SU-DHL-6 (cell line): ENCODE data around the gene MAMSTR.
A peak's percentile ranks its signal among the peaks of the same experiment; 100 is the strongest.
"Not testable (repeated sequence)": the region's sequence is repeated elsewhere in the genome, so short reads cannot be mapped to it uniquely, and the experiment has no call there.

Source experiments
- H2AFZ ChIP-seq: fragments of 200-600 bp; sonication (generic); 2 replicates; pipeline ENCODE4 v1.6.1; 2014; ENCODE audit warnings: low read depth, mild to moderate bottlenecking, moderate library complexity, mixed read lengths, antibody characterized with exemption, low read length; ENCODE audit not compliant: severe bottlenecking
- H3F3A ChIP-seq: fragments of 200-600 bp; shearing (Covaris generic); 2 replicates; pipeline ENCODE4 v1.6.0; 2016; ENCODE audit warnings: antibody characterized with exemption, mild to moderate bottlenecking; ENCODE audit not compliant: insufficient read depth
- H3K27ac ChIP-seq: fragments of 200-600 bp; sonication (generic); 2 replicates; pipeline ENCODE4 v1.5.1; 2016; ENCODE audit warnings: low read depth, mild to moderate bottlenecking, low read length, moderate library complexity, mixed read lengths
- H3K27me3 ChIP-seq: fragments of 200-600 bp; sonication (generic), shearing (Covaris generic); 2 replicates; pipeline ENCODE4 v1.6.0; 2014; ENCODE audit warnings: mild to moderate bottlenecking, low read length
- H3K36me3 ChIP-seq: fragments of 200-600 bp; sonication (generic); 2 replicates; pipeline ENCODE4 v1.6.1; 2014; ENCODE audit warnings: mild to moderate bottlenecking, low read length, mixed read lengths
- H3K4me2 ChIP-seq: fragments of 300-600, 200-600 bp; shearing (Covaris generic), sonication (generic); 2 replicates; pipeline ENCODE4 v1.6.0; 2014; ENCODE audit warnings: low read length, low read depth, mild to moderate bottlenecking; ENCODE audit not compliant: poor library complexity, severe bottlenecking
- H3K4me3 ChIP-seq: fragments of 200-600 bp; sonication (generic); 2 replicates; pipeline ENCODE4 v1.5.1; 2014; ENCODE audit warnings: antibody characterized with exemption, low read length, mild to moderate bottlenecking, mixed read lengths; ENCODE audit not compliant: insufficient read depth, poor library complexity, severe bottlenecking
- H3K79me2 ChIP-seq: fragments of 200-600 bp; sonication (generic); 2 replicates; pipeline ENCODE4 v1.6.1; 2014; ENCODE audit warnings: mild to moderate bottlenecking, low read length, moderate library complexity; ENCODE audit not compliant: insufficient read depth
- H3K9ac ChIP-seq: fragments of 200-600 bp; sonication (generic); 2 replicates; pipeline ENCODE4 v1.7.0; 2014; ENCODE audit warnings: mild to moderate bottlenecking, low read length
- H3K9me2 ChIP-seq: fragments of 200-600 bp; sonication (generic); replicated peaks from 2 replicates; pipeline ENCODE4 v1.6.1; 2014; ENCODE audit warnings: low read length; ENCODE audit not compliant: insufficient read depth
- H3K9me3 ChIP-seq: fragments of 200-600 bp; sonication (generic); 2 replicates; pipeline ENCODE4 v1.6.1; 2014; ENCODE audit warnings: low read length, mixed read lengths; ENCODE audit not compliant: insufficient read depth
- H4K20me1 ChIP-seq: fragments of 200-600 bp; sonication (generic); 2 replicates; pipeline ENCODE4 v1.6.1; 2014; ENCODE audit warnings: low read depth, mild to moderate bottlenecking, antibody characterized with exemption, low read length, moderate library complexity, mixed read lengths
- CTCF ChIP-seq: fragments of 200-600 bp; sonication (generic); IDR thresholded peaks from one replicate; pipeline ENCODE4 v1.5.1; 2017; ENCODE audit warnings: antibody characterized with exemption, mild to moderate bottlenecking, low read length, moderate library complexity; ENCODE audit not compliant: insufficient read depth, poor library complexity, severe bottlenecking
- EZH2phosphoT487 ChIP-seq: fragments of 200-600 bp; sonication (generic), shearing (Covaris generic); conservative IDR thresholded peaks from 2 replicates; pipeline ENCODE4 v1.6.1; 2018; ENCODE audit warnings: mild to moderate bottlenecking, antibody characterized with exemption, low read length, moderate library complexity, mixed read lengths

MAMSTR gene

GRCh38 chr19:48719263-48720171 lies at the start of gene MAMSTR:
TSS of gene MAMSTR (minus strand) at chr19:48719725. CDS start at chr19:48719031, 694 bp downstream.
- Histone ChIP-seq H3K36me3 (no peaks in the 10 kb centered on the region), H3K4me2 (peak within 1 kb of the TSS; percentile 84), H3K9ac (peak within 1 kb of the TSS; percentile 63), H3K79me2 (no peaks in the 10 kb centered on the region), H3F3A (no peaks in the 10 kb centered on the region), H3K4me3 (peak within 1 kb of the TSS; percentile 32), H4K20me1 (no peaks in the 10 kb centered on the region), H3K27ac (no peak within 1 kb of the TSS), H3K9me2 (no peaks in the 10 kb centered on the region), H3K27me3 (no peaks in the 10 kb centered on the region), H3K9me3 (no peaks in the 10 kb centered on the region), H2AFZ (peak within 1 kb of the TSS; percentile 62)
- TF ChIP-seq CTCF (no peak), EZH2phosphoT487 (no peak)

GRCh38 chr19:48768994-48769713 lies 49.6 kb upstream of the MAMSTR start:
- H3F3A ChIP-seq = no peaks in the 10 kb centered on the region
- no peak overlapping the region for H3K27ac ChIP-seq
- H3K9me2 ChIP-seq = no peaks in the 10 kb centered on the region
- H2AFZ ChIP-seq = no peak overlapping the region
- H3K9me3 ChIP-seq = no peaks in the 10 kb centered on the region
- TF ChIP-seq EZH2phosphoT487 (no peak), CTCF (no peak)
- H3K4me2 ChIP-seq = no peak overlapping the region
- no peaks in the 10 kb centered on the region for H3K79me2 ChIP-seq
- no peaks in the 10 kb centered on the region for H3K36me3 ChIP-seq
- H4K20me1 ChIP-seq = no peaks in the 10 kb centered on the region
- no peak overlapping the region for H3K4me3 ChIP-seq
- H3K27me3 ChIP-seq = no peaks in the 10 kb centered on the region
- H3K9ac ChIP-seq = no peak overlapping the region

GRCh38 chr19:48768171-48768753 lies 48.7 kb upstream of the MAMSTR start:
- not testable (repeated sequence) for H3K4me2 ChIP-seq

GRCh38 chr19:48765816-48766215 lies 46.3 kb upstream of the MAMSTR start:
- not testable (repeated sequence) for H3K9ac ChIP-seq, H3K9me3 ChIP-seq, H3K36me3 ChIP-seq, H3K27ac ChIP-seq, H4K20me1 ChIP-seq, H3K27me3 ChIP-seq, H3F3A ChIP-seq, H2AFZ ChIP-seq, H3K4me3 ChIP-seq, H3K4me2 ChIP-seq, H3K79me2 ChIP-seq, H3K9me2 ChIP-seq

More at GRCh38 chr19:48768171-48768753, 48.7 kb upstream of the MAMSTR start:
- H2AFZ ChIP-seq, H3K9ac ChIP-seq, H3K9me2 ChIP-seq, H3K9me3 ChIP-seq, H3K27me3 ChIP-seq, H3F3A ChIP-seq, H3K27ac ChIP-seq, H3K36me3 ChIP-seq, H3K4me3 ChIP-seq, H4K20me1 ChIP-seq, H3K79me2 ChIP-seq: not testable (repeated sequence)
